ENCODE data around the gene SIX1. TPM values are rescaled to one million over a fixed set of nuclear protein-coding genes. Genes with fewer than 3 reads are reported as not detected.

Gene SIX1
- total and polyA plus RNA-seq, 2 donors from 2014 or later = 0.13 to 0.16 TPM

- Histone ChIP-seq H3K4me3 (ENCODE audit: low read length in 3 of 3) (no peak overlapping the region), H3K27ac (ENCODE audit: low read depth in 2 of 2, low read length in 2 of 2) (no peak overlapping the region), H3K9ac (ENCODE audit: low read length in 3 of 3) (no peak overlapping the region), H3K36me3 (ENCODE audit: control insufficient read depth in 2 of 3, insufficient read depth in 3 of 3, low read length in 3 of 3) (no peaks in the 10 kb centered on the region), H3K9me3 (ENCODE audit: control insufficient read depth in 2 of 3, insufficient read depth in 1 of 3, low read length in 3 of 3) (no peaks in the 10 kb centered on the region), H3K27me3 (ENCODE audit: control insufficient read depth, insufficient read depth, low read length) (no peaks in the 10 kb centered on the region), H3K4me1 (ENCODE audit: control insufficient read depth in 2 of 3, insufficient read depth in 2 of 3, low read depth in 1 of 3, low read length in 3 of 3) (peaks cover 0 to 4% (median 0%) of the 10 kb centered on the region in 3 donors)
- intact Hi-C loops (cut with DNase I) = loop anchor here (10.0 kb wide), 1 partner anchor 402 kb away; no protein-coding TSS in a partner anchor
- FAIRE-seq (no peak), DNase-seq (no peak)
- TF ChIP-seq CTCF (IDR thresholded peaks at IDR 0.05; ENCODE audit: borderline replicate concordance, extremely low read depth, insufficient read depth) = no peak
These were observed 26.9 kb downstream of the SIX1 start for GRCh38 chr14:60622210-60622916.

GRCh38 chr14:60621386-60621785 lies 27.9 kb downstream of the SIX1 start:
- Histone ChIP-seq H3K4me1 (ENCODE audit: control insufficient read depth in 2 of 3, insufficient read depth in 2 of 3, low read depth in 1 of 3, low read length in 3 of 3) (peaks cover 0 to 4% (median 0%) of the 10 kb centered on the region in 3 donors), H3K9me3 (ENCODE audit: control insufficient read depth in 2 of 3, insufficient read depth in 1 of 3, low read length in 3 of 3) (no peaks in the 10 kb centered on the region), H3K27me3 (ENCODE audit: control insufficient read depth, insufficient read depth, low read length) (no peaks in the 10 kb centered on the region), H3K4me3 (ENCODE audit: low read length in 3 of 3) (no peak overlapping the region), H3K27ac (ENCODE audit: low read depth in 2 of 2, low read length in 2 of 2) (no peak overlapping the region), H3K9ac (ENCODE audit: low read length in 3 of 3) (no peak overlapping the region), H3K36me3 (ENCODE audit: control insufficient read depth in 2 of 3, insufficient read depth in 3 of 3, low read length in 3 of 3) (no peaks in the 10 kb centered on the region)
- intact Hi-C loops (cut with DNase I) = loop anchor here (10.0 kb wide), 1 partner anchor 403 kb away; no protein-coding TSS in a partner anchor
- TF ChIP-seq CTCF (IDR thresholded peaks at IDR 0.05; ENCODE audit: borderline replicate concordance, extremely low read depth, insufficient read depth) = no peak
- FAIRE-seq = no peak
- DNase-seq = no peak

- H3K27ac ChIP-seq (ENCODE audit: low read depth in 2 of 2, low read length in 2 of 2) = no peak overlapping the region
- TF ChIP-seq CTCF (IDR thresholded peaks at IDR 0.05; ENCODE audit: borderline replicate concordance, extremely low read depth, insufficient read depth) = no peak
- no peaks in the 10 kb centered on the region for H3K4me1 ChIP-seq (ENCODE audit: control insufficient read depth in 2 of 3, insufficient read depth in 2 of 3, low read depth in 1 of 3, low read length in 3 of 3)
- DNase-seq = no peak
- H3K36me3 ChIP-seq (ENCODE audit: control insufficient read depth in 2 of 3, insufficient read depth in 3 of 3, low read length in 3 of 3) = no peaks in the 10 kb centered on the region
- no peak overlapping the region for H3K9ac ChIP-seq (ENCODE audit: low read length in 3 of 3)
- intact Hi-C loops (cut with DNase I) = no loop called here
- FAIRE-seq = no peak
- H3K27me3 ChIP-seq (ENCODE audit: control insufficient read depth, insufficient read depth, low read length) = no peaks in the 10 kb centered on the region
- no peaks in the 10 kb centered on the region for H3K9me3 ChIP-seq (ENCODE audit: control insufficient read depth in 2 of 3, insufficient read depth in 1 of 3, low read length in 3 of 3)
- H3K4me3 ChIP-seq (ENCODE audit: low read length in 3 of 3) = no peak overlapping the region
These were observed 31.0 kb downstream of the SIX1 start for GRCh38 chr14:60618241-60618640.

Data from kidney (tissue), 14 donors.